WTC11 (cell line): ENCODE data around the gene FHIT. TPM values are rescaled to one million over a fixed set of nuclear protein-coding genes. Genes with fewer than 3 reads are reported as not detected.

Experiments used
- ATAC-seq: fragments of 200-7000 bp; cut with Tn5 transposase; 2 replicates; pipeline ENCODE4 v1.10.0; 2021; ENCODE audit warnings: mild to moderate bottlenecking, moderate library complexity
- CTCF ChIA-PET: fragments of 300-600 bp; sonication (Branson Sonifier 250); formaldehyde crosslinking; loops from one replicate; lab custom pipeline; 2021; ENCODE audit warnings: antibody characterized with exemption; lab: Charles Lee
- POLR2A ChIA-PET: fragments of 350-600 bp; sonication (Branson Sonifier 250); formaldehyde crosslinking; loops from one replicate; lab custom pipeline; 2021; ENCODE audit warnings: antibody characterized with exemption; lab: Charles Lee
- DNase-seq: peaks from one replicate; pipeline ENCODE4 v3.0.0; 2021; ENCODE audit warnings: low spot score
- H3K27ac Mint-ChIP-seq: 2 replicates; pipeline ENCODE4 v1.8.0; 2021; ENCODE audit warnings: mixed read lengths
- H3K27me3 Mint-ChIP-seq: 2 replicates; pipeline ENCODE4 v1.8.0; 2021; ENCODE audit warnings: low read depth, mild to moderate bottlenecking, moderate library complexity, mixed read lengths
- H3K36me3 Mint-ChIP-seq: 2 replicates; pipeline ENCODE4 v1.8.0; 2021; ENCODE audit warnings: mixed read lengths
- H3K4me1 Mint-ChIP-seq: 2 replicates; pipeline ENCODE4 v1.8.0; 2022; ENCODE audit warnings: mixed read lengths
- H3K4me3 Mint-ChIP-seq: 2 replicates; pipeline ENCODE4 v1.8.0; 2021; ENCODE audit warnings: mild to moderate bottlenecking, moderate library complexity, mixed read lengths
- H3K9me3 Mint-ChIP-seq: 2 replicates; pipeline ENCODE4 v1.8.0; 2021; ENCODE audit warnings: mixed read lengths
- GTF2I ChIP-seq: fragments of 250-450 bp; sonication (Bioruptor Pico); conservative IDR thresholded peaks from 2 replicates; pipeline ENCODE4 v1.4.0; 2021; ENCODE audit warnings: mild to moderate bottlenecking
- HMGA2 ChIP-seq: fragments of 250-450 bp; sonication (Bioruptor Pico); IDR thresholded peaks from 2 replicates; pipeline ENCODE4 v1.4.0; 2021; ENCODE audit warnings: mild to moderate bottlenecking, moderate library complexity
- JAZF1 ChIP-seq: fragments of 250-450 bp; sonication (Bioruptor Pico); IDR thresholded peaks from 2 replicates; pipeline ENCODE4 v1.9.0; 2021; ENCODE audit warnings: moderate library complexity, mild to moderate bottlenecking, inconsistent platforms
- JUN ChIP-seq: sonication (generic); formaldehyde crosslinking; IDR thresholded peaks from 2 replicates; pipeline ENCODE4 v1.8.0; 2023; ENCODE audit warnings: mild to moderate bottlenecking, missing genetic modification reagents
- SP1 ChIP-seq: sonication (generic); formaldehyde crosslinking; conservative IDR thresholded peaks from 2 replicates; pipeline ENCODE4 v1.8.1; 2022; ENCODE audit warnings: missing genetic modification reagents
- ZNF138 ChIP-seq: sonication (generic); formaldehyde crosslinking; conservative IDR thresholded peaks from 2 replicates; pipeline ENCODE4 v1.8.1; 2022; ENCODE audit warnings: mild to moderate bottlenecking, moderate library complexity, missing genetic modification reagents
- ZNF232 ChIP-seq: sonication (generic); formaldehyde crosslinking; IDR thresholded peaks from 2 replicates; pipeline ENCODE4 v1.8.0; 2022; ENCODE audit warnings: mild to moderate bottlenecking, missing genetic modification reagents
- ZNF423 ChIP-seq: fragments of 250-450 bp; sonication (Bioruptor Pico); IDR thresholded peaks from 2 replicates; pipeline ENCODE4 v2.1.2; 2022; ENCODE audit warnings: mild to moderate bottlenecking, moderate library complexity
- total RNA-seq: library from RNA; stranded (reverse); gene quantifications from 3 replicates; pipeline ENCODE4 v1.2.3, GENCODE V29; 2021
- TF ChIP-seq, protein P1 (sequence below): fragments of 250-450 bp; sonication (Bioruptor Pico); IDR thresholded peaks from 2 replicates; pipeline ENCODE4 v1.9.0; 2021; ENCODE audit warnings: mild to moderate bottlenecking, borderline replicate concordance
- TF ChIP-seq, protein P2 (sequence below): sonication (generic); formaldehyde crosslinking; IDR thresholded peaks from 2 replicates; pipeline ENCODE4 v1.8.0; 2023; ENCODE audit warnings: mild to moderate bottlenecking, missing genetic modification reagents
- TF ChIP-seq, protein P3 (sequence below): sonication (generic); formaldehyde crosslinking; IDR thresholded peaks from 2 replicates; pipeline ENCODE4 v1.8.1; 2022; ENCODE audit warnings: missing genetic modification reagents, borderline replicate concordance
- TF ChIP-seq, protein P4 (sequence below): sonication (generic); formaldehyde crosslinking; IDR thresholded peaks from 2 replicates; pipeline ENCODE4 v1.8.0; 2023; ENCODE audit warnings: missing genetic modification reagents, mild to moderate bottlenecking, borderline replicate concordance
- TF ChIP-seq, protein P5 (sequence below): sonication (generic); formaldehyde crosslinking; IDR thresholded peaks from 2 replicates; pipeline ENCODE4 v1.8.0; 2022; ENCODE audit warnings: mild to moderate bottlenecking, missing genetic modification reagents
- TF ChIP-seq, protein P6 (sequence below): sonication (generic); formaldehyde crosslinking; IDR thresholded peaks from 2 replicates; pipeline ENCODE4 v1.8.1; 2022; ENCODE audit warnings: low read depth, missing genetic modification reagents, borderline replicate concordance
- TF ChIP-seq, protein P7 (sequence below): sonication (generic); formaldehyde crosslinking; IDR thresholded peaks from 2 replicates; pipeline ENCODE4 v1.8.0; 2022; ENCODE audit warnings: mild to moderate bottlenecking, missing genetic modification reagents
- TF ChIP-seq, protein P8 (sequence below): sonication (generic); formaldehyde crosslinking; IDR thresholded peaks from 2 replicates; pipeline ENCODE4 v1.8.1; 2022; ENCODE audit warnings: low read depth, mild to moderate bottlenecking, moderate library complexity, missing genetic modification reagents, borderline replicate concordance

The FHIT gene
- total RNA-seq, 1 experiment from 2014 or later, result 2.6 TPM

DNA sequence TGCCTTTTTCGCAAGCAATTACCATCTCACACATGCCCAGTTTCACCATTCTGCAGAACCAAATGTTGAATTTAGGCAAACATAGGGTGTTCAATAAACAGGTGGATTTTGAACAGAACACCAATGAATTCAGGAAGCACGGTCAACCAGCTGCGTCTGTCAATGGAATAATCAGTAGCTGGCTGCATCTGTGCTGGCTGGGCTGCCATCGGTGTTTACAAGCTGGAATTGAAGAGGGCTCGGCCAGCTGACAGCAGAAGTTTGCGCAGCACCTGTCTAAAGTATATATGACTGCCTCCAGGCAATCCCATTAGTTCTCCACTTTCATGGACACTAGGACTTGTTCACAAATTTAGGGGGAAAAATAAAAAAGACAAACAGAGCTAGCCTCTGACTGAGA is 1205.0 kb downstream of the FHIT start:
- H3K27ac Mint-ChIP-seq, result no peak overlapping the region

More for the DNA sequence above, 1205.0 kb downstream of the FHIT start:
- ChIA-PET CTCF (no interaction called here), POLR2A (no interaction called here)
- Mint-ChIP-seq H3K9me3 (peaks cover 21% of the 10 kb centered on the region), H3K27me3 (no peaks in the 10 kb centered on the region), H3K4me1 (0 out of 2 replicates have a peak, but pooled peaks cover 3% of the 10 kb centered on the region), H3K4me3 (no peak overlapping the region), H3K36me3 (peaks cover 8% of the 10 kb centered on the region)
- DNase-seq (no peak), ATAC-seq (no peak)
- TF ChIP-seq SP1 (CRISPR knock-in tag) (no peak), ZNF138 (CRISPR knock-in tag) (no peak), JUN (CRISPR knock-in tag) (no peak), JAZF1 (no peak), HMGA2 (no peak), ZNF423 (no peak), ZNF232 (CRISPR knock-in tag) (no peak), GTF2I (CRISPR knock-in tag) (no peak)
- TF ChIP-seq, protein P1, sequence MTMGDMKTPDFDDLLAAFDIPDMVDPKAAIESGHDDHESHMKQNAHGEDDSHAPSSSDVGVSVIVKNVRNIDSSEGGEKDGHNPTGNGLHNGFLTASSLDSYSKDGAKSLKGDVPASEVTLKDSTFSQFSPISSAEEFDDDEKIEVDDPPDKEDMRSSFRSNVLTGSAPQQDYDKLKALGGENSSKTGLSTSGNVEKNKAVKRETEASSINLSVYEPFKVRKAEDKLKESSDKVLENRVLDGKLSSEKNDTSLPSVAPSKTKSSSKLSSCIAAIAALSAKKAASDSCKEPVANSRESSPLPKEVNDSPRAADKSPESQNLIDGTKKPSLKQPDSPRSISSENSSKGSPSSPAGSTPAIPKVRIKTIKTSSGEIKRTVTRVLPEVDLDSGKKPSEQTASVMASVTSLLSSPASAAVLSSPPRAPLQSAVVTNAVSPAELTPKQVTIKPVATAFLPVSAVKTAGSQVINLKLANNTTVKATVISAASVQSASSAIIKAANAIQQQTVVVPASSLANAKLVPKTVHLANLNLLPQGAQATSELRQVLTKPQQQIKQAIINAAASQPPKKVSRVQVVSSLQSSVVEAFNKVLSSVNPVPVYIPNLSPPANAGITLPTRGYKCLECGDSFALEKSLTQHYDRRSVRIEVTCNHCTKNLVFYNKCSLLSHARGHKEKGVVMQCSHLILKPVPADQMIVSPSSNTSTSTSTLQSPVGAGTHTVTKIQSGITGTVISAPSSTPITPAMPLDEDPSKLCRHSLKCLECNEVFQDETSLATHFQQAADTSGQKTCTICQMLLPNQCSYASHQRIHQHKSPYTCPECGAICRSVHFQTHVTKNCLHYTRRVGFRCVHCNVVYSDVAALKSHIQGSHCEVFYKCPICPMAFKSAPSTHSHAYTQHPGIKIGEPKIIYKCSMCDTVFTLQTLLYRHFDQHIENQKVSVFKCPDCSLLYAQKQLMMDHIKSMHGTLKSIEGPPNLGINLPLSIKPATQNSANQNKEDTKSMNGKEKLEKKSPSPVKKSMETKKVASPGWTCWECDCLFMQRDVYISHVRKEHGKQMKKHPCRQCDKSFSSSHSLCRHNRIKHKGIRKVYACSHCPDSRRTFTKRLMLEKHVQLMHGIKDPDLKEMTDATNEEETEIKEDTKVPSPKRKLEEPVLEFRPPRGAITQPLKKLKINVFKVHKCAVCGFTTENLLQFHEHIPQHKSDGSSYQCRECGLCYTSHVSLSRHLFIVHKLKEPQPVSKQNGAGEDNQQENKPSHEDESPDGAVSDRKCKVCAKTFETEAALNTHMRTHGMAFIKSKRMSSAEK (CRISPR knock-in tag), result no peak
- TF ChIP-seq, protein P2, sequence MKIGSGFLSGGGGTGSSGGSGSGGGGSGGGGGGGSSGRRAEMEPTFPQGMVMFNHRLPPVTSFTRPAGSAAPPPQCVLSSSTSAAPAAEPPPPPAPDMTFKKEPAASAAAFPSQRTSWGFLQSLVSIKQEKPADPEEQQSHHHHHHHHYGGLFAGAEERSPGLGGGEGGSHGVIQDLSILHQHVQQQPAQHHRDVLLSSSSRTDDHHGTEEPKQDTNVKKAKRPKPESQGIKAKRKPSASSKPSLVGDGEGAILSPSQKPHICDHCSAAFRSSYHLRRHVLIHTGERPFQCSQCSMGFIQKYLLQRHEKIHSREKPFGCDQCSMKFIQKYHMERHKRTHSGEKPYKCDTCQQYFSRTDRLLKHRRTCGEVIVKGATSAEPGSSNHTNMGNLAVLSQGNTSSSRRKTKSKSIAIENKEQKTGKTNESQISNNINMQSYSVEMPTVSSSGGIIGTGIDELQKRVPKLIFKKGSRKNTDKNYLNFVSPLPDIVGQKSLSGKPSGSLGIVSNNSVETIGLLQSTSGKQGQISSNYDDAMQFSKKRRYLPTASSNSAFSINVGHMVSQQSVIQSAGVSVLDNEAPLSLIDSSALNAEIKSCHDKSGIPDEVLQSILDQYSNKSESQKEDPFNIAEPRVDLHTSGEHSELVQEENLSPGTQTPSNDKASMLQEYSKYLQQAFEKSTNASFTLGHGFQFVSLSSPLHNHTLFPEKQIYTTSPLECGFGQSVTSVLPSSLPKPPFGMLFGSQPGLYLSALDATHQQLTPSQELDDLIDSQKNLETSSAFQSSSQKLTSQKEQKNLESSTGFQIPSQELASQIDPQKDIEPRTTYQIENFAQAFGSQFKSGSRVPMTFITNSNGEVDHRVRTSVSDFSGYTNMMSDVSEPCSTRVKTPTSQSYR, result no peak
- TF ChIP-seq, protein P3, sequence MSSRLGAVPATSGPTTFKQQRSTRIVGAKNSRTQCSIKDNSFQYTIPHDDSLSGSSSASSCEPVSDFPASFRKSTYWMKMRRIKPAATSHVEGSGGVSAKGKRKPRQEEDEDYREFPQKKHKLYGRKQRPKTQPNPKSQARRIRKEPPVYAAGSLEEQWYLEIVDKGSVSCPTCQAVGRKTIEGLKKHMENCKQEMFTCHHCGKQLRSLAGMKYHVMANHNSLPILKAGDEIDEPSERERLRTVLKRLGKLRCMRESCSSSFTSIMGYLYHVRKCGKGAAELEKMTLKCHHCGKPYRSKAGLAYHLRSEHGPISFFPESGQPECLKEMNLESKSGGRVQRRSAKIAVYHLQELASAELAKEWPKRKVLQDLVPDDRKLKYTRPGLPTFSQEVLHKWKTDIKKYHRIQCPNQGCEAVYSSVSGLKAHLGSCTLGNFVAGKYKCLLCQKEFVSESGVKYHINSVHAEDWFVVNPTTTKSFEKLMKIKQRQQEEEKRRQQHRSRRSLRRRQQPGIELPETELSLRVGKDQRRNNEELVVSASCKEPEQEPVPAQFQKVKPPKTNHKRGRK (CRISPR knock-in tag), result no peak
- TF ChIP-seq, protein P4, sequence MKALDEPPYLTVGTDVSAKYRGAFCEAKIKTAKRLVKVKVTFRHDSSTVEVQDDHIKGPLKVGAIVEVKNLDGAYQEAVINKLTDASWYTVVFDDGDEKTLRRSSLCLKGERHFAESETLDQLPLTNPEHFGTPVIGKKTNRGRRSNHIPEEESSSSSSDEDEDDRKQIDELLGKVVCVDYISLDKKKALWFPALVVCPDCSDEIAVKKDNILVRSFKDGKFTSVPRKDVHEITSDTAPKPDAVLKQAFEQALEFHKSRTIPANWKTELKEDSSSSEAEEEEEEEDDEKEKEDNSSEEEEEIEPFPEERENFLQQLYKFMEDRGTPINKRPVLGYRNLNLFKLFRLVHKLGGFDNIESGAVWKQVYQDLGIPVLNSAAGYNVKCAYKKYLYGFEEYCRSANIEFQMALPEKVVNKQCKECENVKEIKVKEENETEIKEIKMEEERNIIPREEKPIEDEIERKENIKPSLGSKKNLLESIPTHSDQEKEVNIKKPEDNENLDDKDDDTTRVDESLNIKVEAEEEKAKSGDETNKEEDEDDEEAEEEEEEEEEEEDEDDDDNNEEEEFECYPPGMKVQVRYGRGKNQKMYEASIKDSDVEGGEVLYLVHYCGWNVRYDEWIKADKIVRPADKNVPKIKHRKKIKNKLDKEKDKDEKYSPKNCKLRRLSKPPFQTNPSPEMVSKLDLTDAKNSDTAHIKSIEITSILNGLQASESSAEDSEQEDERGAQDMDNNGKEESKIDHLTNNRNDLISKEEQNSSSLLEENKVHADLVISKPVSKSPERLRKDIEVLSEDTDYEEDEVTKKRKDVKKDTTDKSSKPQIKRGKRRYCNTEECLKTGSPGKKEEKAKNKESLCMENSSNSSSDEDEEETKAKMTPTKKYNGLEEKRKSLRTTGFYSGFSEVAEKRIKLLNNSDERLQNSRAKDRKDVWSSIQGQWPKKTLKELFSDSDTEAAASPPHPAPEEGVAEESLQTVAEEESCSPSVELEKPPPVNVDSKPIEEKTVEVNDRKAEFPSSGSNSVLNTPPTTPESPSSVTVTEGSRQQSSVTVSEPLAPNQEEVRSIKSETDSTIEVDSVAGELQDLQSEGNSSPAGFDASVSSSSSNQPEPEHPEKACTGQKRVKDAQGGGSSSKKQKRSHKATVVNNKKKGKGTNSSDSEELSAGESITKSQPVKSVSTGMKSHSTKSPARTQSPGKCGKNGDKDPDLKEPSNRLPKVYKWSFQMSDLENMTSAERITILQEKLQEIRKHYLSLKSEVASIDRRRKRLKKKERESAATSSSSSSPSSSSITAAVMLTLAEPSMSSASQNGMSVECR (CRISPR knock-in tag), result no peak
- TF ChIP-seq, protein P5, sequence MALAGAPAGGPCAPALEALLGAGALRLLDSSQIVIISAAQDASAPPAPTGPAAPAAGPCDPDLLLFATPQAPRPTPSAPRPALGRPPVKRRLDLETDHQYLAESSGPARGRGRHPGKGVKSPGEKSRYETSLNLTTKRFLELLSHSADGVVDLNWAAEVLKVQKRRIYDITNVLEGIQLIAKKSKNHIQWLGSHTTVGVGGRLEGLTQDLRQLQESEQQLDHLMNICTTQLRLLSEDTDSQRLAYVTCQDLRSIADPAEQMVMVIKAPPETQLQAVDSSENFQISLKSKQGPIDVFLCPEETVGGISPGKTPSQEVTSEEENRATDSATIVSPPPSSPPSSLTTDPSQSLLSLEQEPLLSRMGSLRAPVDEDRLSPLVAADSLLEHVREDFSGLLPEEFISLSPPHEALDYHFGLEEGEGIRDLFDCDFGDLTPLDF (CRISPR knock-in tag), result no peak
- TF ChIP-seq, protein P6, sequence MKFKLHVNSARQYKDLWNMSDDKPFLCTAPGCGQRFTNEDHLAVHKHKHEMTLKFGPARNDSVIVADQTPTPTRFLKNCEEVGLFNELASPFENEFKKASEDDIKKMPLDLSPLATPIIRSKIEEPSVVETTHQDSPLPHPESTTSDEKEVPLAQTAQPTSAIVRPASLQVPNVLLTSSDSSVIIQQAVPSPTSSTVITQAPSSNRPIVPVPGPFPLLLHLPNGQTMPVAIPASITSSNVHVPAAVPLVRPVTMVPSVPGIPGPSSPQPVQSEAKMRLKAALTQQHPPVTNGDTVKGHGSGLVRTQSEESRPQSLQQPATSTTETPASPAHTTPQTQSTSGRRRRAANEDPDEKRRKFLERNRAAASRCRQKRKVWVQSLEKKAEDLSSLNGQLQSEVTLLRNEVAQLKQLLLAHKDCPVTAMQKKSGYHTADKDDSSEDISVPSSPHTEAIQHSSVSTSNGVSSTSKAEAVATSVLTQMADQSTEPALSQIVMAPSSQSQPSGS (CRISPR knock-in tag), result no peak
- TF ChIP-seq, protein P7, sequence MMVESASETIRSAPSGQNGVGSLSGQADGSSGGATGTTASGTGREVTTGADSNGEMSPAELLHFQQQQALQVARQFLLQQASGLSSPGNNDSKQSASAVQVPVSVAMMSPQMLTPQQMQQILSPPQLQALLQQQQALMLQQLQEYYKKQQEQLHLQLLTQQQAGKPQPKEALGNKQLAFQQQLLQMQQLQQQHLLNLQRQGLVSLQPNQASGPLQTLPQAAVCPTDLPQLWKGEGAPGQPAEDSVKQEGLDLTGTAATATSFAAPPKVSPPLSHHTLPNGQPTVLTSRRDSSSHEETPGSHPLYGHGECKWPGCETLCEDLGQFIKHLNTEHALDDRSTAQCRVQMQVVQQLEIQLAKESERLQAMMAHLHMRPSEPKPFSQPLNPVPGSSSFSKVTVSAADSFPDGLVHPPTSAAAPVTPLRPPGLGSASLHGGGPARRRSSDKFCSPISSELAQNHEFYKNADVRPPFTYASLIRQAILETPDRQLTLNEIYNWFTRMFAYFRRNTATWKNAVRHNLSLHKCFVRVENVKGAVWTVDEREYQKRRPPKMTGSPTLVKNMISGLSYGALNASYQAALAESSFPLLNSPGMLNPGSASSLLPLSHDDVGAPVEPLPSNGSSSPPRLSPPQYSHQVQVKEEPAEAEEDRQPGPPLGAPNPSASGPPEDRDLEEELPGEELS (CRISPR knock-in tag), result no peak
- TF ChIP-seq, protein P8, sequence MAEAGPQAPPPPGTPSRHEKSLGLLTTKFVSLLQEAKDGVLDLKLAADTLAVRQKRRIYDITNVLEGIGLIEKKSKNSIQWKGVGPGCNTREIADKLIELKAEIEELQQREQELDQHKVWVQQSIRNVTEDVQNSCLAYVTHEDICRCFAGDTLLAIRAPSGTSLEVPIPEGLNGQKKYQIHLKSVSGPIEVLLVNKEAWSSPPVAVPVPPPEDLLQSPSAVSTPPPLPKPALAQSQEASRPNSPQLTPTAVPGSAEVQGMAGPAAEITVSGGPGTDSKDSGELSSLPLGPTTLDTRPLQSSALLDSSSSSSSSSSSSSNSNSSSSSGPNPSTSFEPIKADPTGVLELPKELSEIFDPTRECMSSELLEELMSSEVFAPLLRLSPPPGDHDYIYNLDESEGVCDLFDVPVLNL (CRISPR knock-in tag), result no peak
